ENCODE data around the gene ENKD1. TPM values are rescaled to one million over a fixed set of nuclear protein-coding genes. Genes with fewer than 3 reads are reported as not detected.

Gene ENKD1
- total and polyA plus RNA-seq, 2 donors (not counting 1 experiment from before 2014, with no cell fraction given), result 13.3 to 14.3 TPM

DNA sequence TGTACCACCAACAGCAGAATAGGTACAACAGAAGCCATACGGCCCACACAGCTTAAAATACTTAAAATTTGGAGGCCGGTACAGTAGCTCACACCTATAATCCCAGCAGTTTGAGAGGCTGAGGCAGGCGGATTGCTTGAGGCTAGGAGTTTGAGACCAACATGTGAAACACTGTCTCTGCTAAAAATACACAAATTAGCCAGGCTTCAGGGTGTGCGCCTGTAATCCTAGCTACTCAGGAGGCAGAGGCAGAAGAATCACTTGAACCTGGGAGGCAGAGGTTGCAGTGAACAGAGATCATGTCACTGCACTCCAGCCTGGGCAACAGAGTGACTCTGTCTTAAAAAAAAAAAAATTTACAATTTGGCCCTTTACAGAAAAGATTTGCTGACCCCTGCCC is 35.6 kb upstream of the ENKD1 start:
- H3K9ac ChIP-seq (ENCODE audit: low read length), result no peak overlapping the region
- no peaks in the 10 kb centered on the region for H3K27me3 ChIP-seq (replicated peaks in 1 of 4; ENCODE audit: control extremely low read depth in 1 of 4, control insufficient read depth in 3 of 4, insufficient read depth in 4 of 4, low read length in 3 of 4)
- H3K4me1 ChIP-seq (ENCODE audit: control insufficient read depth in 2 of 2, insufficient read depth in 2 of 2, low read length in 2 of 2), result no peaks in the 10 kb centered on the region
- H2AFZ ChIP-seq (ENCODE audit: insufficient read depth, low read depth, low read length, poor library complexity, severe bottlenecking), result no peak overlapping the region
- POLR2A ChIA-PET, result no interaction called here
- TF ChIP-seq EZH2 (IDR thresholded peaks at IDR 0.05; ENCODE audit: borderline replicate concordance, insufficient read depth, low read depth, low read length, poor library complexity, severe bottlenecking) (no peak), CTCF (IDR thresholded peaks at IDR 0.05) (no peak)
- peaks cover 0 to 7% of the 10 kb centered on the region in 2 experiments for H3K36me3 ChIP-seq (replicated peaks in 1 of 2; ENCODE audit: control extremely low read depth in 1 of 2, control insufficient read depth in 1 of 2, extremely low read depth in 1 of 2, insufficient read depth in 2 of 2, low read length in 1 of 2)
- Mint-ChIP-seq H3K27me3 (no peaks in the 10 kb centered on the region), H3K4me3 (no peak overlapping the region), H3K27ac (no peak overlapping the region), H3K9me3 (ENCODE audit: insufficient read depth) (no peaks in the 10 kb centered on the region), H3K4me1 (peaks cover 2% of the 10 kb centered on the region)
- peaks cover 50% of the 10 kb centered on the region for H3K79me2 ChIP-seq (ENCODE audit: control insufficient read depth, insufficient read depth, low read length)
- intact Hi-C loops (cut with micrococcal nuclease), result no loop called here
- DNase-seq, result no peak
- CTCF ChIA-PET, result no interaction called here
- H3K9me3 ChIP-seq (ENCODE audit: control extremely low read depth in 1 of 3, control insufficient read depth in 2 of 3, insufficient read depth in 1 of 3, low read length in 2 of 3), result peaks cover 0 to 11% (median 0%) of the 10 kb centered on the region in 3 donors
- H4K20me1 ChIP-seq (ENCODE audit: control insufficient read depth, insufficient read depth, low read length, poor library complexity, severe bottlenecking), result no peaks in the 10 kb centered on the region
- H3K27ac ChIP-seq (ENCODE audit: low read length in 2 of 2), result no peak overlapping the region
- no peak overlapping the region for H3K4me3 ChIP-seq (ENCODE audit: control extremely low read depth in 1 of 5, extremely low read depth in 1 of 5, insufficient read depth in 1 of 5, low read depth in 2 of 5, low read length in 4 of 5)
- WGBS (ENCODE audit: insufficient coverage), result 100% methylated on average over 4 of the region's 4 CpGs
- no peak for ATAC-seq (ENCODE audit: low read depth)
- no peak overlapping the region for H3K4me2 ChIP-seq (replicated peaks; ENCODE audit: low read depth, low read length, poor library complexity, severe bottlenecking)

DNA sequence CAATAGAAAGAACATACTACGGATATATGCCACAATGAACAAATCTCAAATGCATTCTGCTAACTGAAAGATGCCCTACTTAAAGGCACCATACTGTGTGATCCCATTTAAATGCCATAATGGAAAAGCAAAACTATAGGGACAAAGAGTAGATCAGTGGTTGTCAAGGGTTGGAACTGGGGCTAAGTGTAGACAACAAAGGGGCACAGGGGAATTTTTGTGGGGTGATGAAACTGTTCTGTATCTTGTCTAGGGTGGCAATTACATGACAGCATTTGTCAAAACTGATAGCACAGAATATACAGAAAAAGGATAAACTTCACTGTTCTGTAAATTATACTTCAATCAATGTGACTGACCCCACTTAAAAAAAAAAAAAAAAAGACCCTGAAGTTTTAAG is 34.9 kb upstream of the ENKD1 start:
- Histone ChIP-seq H4K20me1 (ENCODE audit: control insufficient read depth, insufficient read depth, low read length, poor library complexity, severe bottlenecking) (no peaks in the 10 kb centered on the region), H3K9me3 (ENCODE audit: control extremely low read depth in 1 of 3, control insufficient read depth in 2 of 3, insufficient read depth in 1 of 3, low read length in 2 of 3) (peaks cover 0 to 11% (median 0%) of the 10 kb centered on the region in 3 donors), H3K9ac (ENCODE audit: low read length) (no peak overlapping the region), H3K4me2 (replicated peaks; ENCODE audit: low read depth, low read length, poor library complexity, severe bottlenecking) (no peak overlapping the region), H3K4me1 (ENCODE audit: control insufficient read depth in 2 of 2, insufficient read depth in 2 of 2, low read length in 2 of 2) (no peaks in the 10 kb centered on the region), H3K36me3 (replicated peaks in 1 of 2; ENCODE audit: control extremely low read depth in 1 of 2, control insufficient read depth in 1 of 2, extremely low read depth in 1 of 2, insufficient read depth in 2 of 2, low read length in 1 of 2) (peaks cover 0 to 7% of the 10 kb centered on the region in 2 experiments), H3K4me3 (ENCODE audit: control extremely low read depth in 1 of 5, extremely low read depth in 1 of 5, insufficient read depth in 1 of 5, low read depth in 2 of 5, low read length in 4 of 5) (no peak overlapping the region), H2AFZ (ENCODE audit: insufficient read depth, low read depth, low read length, poor library complexity, severe bottlenecking) (no peak overlapping the region), H3K27me3 (replicated peaks in 1 of 4; ENCODE audit: control extremely low read depth in 1 of 4, control insufficient read depth in 3 of 4, insufficient read depth in 4 of 4, low read length in 3 of 4) (no peaks in the 10 kb centered on the region), H3K27ac (ENCODE audit: low read length in 2 of 2) (no peak overlapping the region), H3K79me2 (ENCODE audit: control insufficient read depth, insufficient read depth, low read length) (peaks cover 49% of the 10 kb centered on the region)
- Mint-ChIP-seq H3K27ac (no peak overlapping the region), H3K4me3 (no peak overlapping the region), H3K4me1 (peaks cover 2% of the 10 kb centered on the region), H3K9me3 (ENCODE audit: insufficient read depth) (no peaks in the 10 kb centered on the region), H3K27me3 (no peaks in the 10 kb centered on the region)
- TF ChIP-seq EZH2 (IDR thresholded peaks at IDR 0.05; ENCODE audit: borderline replicate concordance, insufficient read depth, low read depth, low read length, poor library complexity, severe bottlenecking), result no peak
- TF ChIP-seq CTCF (IDR thresholded peaks at IDR 0.05), result no peak
- ChIA-PET POLR2A (no interaction called here), CTCF (no interaction called here)
- ATAC-seq (ENCODE audit: low read depth) (no peak), DNase-seq (no peak)
- intact Hi-C loops (cut with micrococcal nuclease), result no loop called here
- no CpG with 5 or more reads among the region's 1 CpG for WGBS (ENCODE audit: insufficient coverage)

Data from B cell (primary cell).